GM18951 (cell line): Measurements from ENCODE around the gene DLG2.

Experiments
- POLR2A ChIP-seq: IDR thresholded peaks from 4 replicates; pipeline ENCODE4 v1.6.1; 2011; ENCODE audit warnings: mild to moderate bottlenecking; ENCODE audit not compliant: insufficient read length, insufficient read depth; ENCODE audit errors: extremely low read depth
- in situ Hi-C: fragments of 300-500 bp; cut with MboI; formaldehyde crosslinking; loops from one replicate; pipeline ENCODE4 v1.12.0; 2022; ENCODE audit warnings: low sequenced_read_pairs, mixed read lengths, inconsistent platforms; ENCODE audit not compliant: unreplicated experiment

DLG2 gene

GRCh38 chr11:84503503-84503902 lies 1123.6 kb downstream of the DLG2 start:
- TF ChIP-seq POLR2A, result no peak
- in situ Hi-C loops, result no loop called here

GRCh38 chr11:84501750-84502149 lies 1125.4 kb downstream of the DLG2 start:
- TF ChIP-seq POLR2A, result no peak
- in situ Hi-C loops, result no loop called here

DNA sequence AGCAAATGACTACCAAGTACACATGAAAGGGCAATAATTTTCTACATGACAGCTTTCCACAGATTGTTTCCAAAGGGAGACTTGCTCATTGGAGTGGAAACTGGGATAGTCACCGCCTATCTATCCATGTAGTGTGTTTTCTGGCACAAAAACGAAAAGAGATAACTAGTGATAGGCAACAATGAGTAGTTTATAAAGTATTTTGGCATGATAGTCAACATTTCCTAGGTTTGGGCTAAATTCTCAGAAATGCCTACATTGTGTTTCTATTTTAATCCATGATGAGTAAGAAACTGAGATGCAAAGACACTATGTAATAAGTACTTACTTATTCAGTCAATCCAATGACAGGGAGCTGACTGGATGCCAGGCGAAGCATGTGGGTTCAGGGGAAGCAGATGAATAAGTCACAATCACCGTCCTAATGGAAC lies 1129.1 kb downstream of the DLG2 start:
- no peak for TF ChIP-seq POLR2A
- in situ Hi-C loops, result no loop called here

- in situ Hi-C loops, result no loop called here
- TF ChIP-seq POLR2A, result no peak
Observed at GRCh38 chr11:84497181-84497580, 1130.0 kb downstream of the DLG2 start.

- in situ Hi-C loops, result no loop called here
- TF ChIP-seq POLR2A, result no peak
Observed at GRCh38 chr11:84496122-84496521, 1131.0 kb downstream of the DLG2 start.

GRCh38 chr11:84480131-84480530 lies 1147.0 kb downstream of the DLG2 start:
- in situ Hi-C loops, result no loop called here
- no peak for TF ChIP-seq POLR2A

- no peak for TF ChIP-seq POLR2A
- in situ Hi-C loops, result no loop called here
Observed at GRCh38 chr11:84476581-84476980, 1150.6 kb downstream of the DLG2 start.

- in situ Hi-C loops, result no loop called here
- TF ChIP-seq POLR2A, result no peak
Observed at GRCh38 chr11:84471501-84471900, 1155.6 kb downstream of the DLG2 start.

GRCh38 chr11:84468235-84468634 lies 1158.9 kb downstream of the DLG2 start:
- no peak for TF ChIP-seq POLR2A
- in situ Hi-C loops, result no loop called here

DNA sequence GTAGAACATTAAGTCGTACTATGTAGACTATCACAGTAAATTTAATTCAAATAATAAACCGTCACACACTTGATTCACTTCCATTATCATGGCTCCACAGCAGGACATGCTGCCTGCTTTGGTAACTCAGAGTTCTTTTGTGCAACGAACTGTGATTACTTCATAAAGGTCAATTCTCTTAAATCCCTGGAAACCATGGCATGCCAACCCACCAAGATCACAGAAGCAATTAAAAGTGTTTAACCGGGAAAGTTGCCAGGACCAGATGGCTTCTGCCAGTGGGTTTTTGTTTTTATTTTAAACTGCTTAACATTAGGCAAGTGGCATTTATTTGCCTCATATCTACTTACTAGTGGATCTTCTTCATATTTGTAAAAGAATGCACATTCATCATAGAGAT lies 1162.1 kb downstream of the DLG2 start:
- TF ChIP-seq POLR2A, result no peak
- in situ Hi-C loops, result no loop called here

DNA sequence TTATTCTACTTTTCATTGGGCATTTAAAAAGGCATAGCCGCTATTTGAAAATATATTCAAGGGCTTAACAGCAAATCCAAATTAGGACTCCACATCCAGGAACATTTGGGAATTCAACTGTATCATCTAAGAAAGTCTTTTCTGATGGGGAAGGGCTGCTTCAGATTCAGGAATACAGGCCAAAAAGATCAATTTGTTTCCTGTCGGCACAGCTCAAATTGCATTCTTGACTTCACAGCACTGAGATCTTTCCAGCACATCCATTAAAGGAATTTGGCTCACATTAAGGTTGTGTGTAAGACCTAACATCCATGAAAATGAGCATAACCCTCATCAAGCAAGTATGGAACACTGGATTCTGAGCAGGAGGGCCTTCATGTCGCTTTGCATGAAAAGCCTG lies 1171.5 kb downstream of the DLG2 start:
- TF ChIP-seq POLR2A, result no peak
- in situ Hi-C loops, result no loop called here

DNA sequence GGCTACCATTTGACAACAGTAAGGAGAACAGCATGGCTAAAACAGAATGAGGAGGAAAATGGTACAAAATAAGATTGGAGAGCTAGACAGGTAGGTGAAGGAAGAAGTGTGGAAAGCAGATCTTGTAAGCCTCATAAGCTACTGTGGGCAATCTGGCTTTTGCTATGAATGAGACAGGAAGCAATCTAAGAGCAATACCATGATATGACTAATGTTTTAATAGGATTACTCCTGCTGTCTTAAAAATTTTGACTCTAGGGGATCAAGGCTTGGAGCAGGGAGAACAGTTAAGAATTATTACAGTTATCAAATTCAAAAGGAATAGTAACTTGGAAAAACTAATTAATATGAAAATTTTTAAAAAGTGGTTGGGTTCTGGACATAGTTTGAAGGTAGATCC lies 1174.9 kb downstream of the DLG2 start:
- TF ChIP-seq POLR2A, result no peak
- in situ Hi-C loops, result no loop called here

- in situ Hi-C loops, result no loop called here
- TF ChIP-seq POLR2A, result no peak
Observed at GRCh38 chr11:84438565-84438964, 1188.6 kb downstream of the DLG2 start.

DNA sequence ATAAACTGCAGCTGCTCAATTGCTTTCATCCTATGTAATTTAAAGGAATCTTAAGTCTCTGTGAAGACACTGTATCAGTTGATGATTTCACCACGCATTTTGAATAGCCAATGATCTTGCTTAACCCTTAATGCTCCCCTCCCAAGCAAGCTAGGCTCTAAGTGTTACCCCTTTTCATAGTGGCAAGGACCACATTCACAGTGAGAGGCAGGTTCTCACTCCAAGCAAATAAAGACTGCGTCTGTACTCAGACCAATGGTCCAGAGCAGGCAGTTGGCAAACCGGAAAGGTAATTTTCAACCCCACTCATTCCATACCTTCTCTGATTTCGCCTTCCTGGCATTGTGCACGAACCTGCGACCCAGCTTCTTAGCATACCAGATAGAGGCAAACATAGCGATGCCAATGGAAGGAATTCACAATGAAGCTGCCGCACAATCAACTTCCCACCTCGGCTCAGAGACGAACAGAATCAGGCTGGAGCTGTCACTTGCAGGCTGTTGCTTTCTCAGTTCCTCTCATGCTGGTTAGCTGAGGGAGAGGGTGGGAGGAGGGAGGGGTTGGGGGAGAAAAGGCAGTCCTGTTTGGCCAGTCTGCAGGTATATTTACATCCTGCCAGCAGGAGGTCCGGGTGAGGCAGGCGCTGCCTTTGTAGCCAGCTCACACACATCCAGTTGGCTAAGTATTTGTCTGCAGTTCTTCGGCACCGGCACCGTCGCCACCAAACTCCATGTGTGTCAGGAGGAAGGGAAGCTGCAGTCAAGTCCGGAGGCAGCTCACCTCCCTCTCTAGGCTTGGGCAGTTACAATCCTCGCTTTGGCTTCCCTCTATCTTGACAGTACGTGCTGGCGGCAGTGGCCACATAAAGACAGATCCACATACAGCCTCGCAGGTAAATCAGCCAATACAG lies 1189.8 kb downstream of the DLG2 start:
- TF ChIP-seq POLR2A, result no peak
- in situ Hi-C loops, result no loop called here
